Measurements from ENCODE around the gene SYT3. TPM values are rescaled to one million over a fixed set of nuclear protein-coding genes. Genes with fewer than 3 reads are reported as not detected.

The SYT3 gene
- total and polyA plus RNA-seq, 2 experiments from 2014 or later, result 1.9 to 4.3 TPM

GRCh38 chr19:50632151-50632835 is 7.4 kb downstream of the SYT3 start:
- no peak overlapping the region for H3K27ac ChIP-seq
- TF ChIP-seq CTCF (IDR thresholded peaks at IDR 0.05; ENCODE audit: low read depth, low read length), result no peak
- H3K4me1 ChIP-seq (ENCODE audit: low read depth), result no peaks in the 10 kb centered on the region
- peaks cover 7% of the 10 kb centered on the region for H3K27me3 ChIP-seq
- no peaks in the 10 kb centered on the region for H3K36me3 ChIP-seq
- no peak for DNase-seq (ENCODE audit: low read depth in 1 of 2, low spot score in 1 of 2)
- H3K4me3 ChIP-seq, result no peak overlapping the region
- peaks cover 3% of the 10 kb centered on the region for H3K9me3 ChIP-seq (ENCODE audit: low read depth)

DNA sequence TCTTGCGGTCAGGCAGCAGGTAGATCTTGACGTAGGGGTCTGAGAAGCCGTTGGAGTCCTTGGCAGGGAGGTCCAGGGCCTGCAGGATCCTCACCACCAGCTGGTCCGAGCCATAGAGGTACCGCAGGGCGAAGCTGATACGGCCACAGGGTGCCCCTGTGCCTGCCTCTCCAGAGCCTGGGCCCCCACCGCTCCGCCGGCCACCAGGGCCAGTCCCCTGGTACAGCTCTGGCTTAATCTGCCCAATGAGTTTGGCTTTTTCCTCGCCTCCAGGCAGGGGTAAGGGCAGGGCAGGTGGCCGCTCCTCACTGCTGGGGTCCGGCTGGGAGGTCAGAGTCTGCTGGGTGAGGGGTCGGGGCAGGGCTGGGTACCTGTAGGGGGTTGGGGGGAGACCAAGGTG is 9.9 kb downstream of the SYT3 start:
- Histone ChIP-seq H3K4me1 (ENCODE audit: low read depth) (no peaks in the 10 kb centered on the region), H3K27ac (no peak overlapping the region), H3K4me3 (no peak overlapping the region), H3K36me3 (no peaks in the 10 kb centered on the region), H3K27me3 (no peaks in the 10 kb centered on the region), H3K9me3 (ENCODE audit: low read depth) (peaks cover 3% of the 10 kb centered on the region)
- no peak for TF ChIP-seq CTCF (IDR thresholded peaks at IDR 0.05; ENCODE audit: low read depth, low read length)
- DNase-seq (ENCODE audit: low read depth in 1 of 2, low spot score in 1 of 2), result no peak

DNA sequence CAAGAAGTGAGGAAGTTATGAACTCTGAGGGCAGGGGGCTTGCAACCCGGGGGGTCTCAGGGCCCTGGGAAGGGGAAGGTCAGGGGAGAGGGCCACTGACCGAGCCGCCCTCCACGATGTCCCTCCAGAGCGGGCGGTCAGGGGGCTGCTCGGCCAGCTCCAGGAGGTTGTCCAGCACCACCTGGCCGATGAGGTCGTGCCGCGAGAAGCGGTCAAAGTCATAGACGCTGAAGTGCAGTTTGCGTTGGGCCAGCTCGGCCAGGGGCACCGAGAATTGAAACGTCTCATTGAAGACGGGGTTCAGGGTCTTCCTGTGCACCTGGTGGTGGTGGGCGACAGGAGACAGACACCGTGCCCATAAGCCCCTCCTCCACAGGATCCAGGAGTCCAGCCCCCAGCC is 10.5 kb downstream of the SYT3 start:
- DNase-seq (ENCODE audit: low read depth in 1 of 2, low spot score in 1 of 2), result no peak
- Histone ChIP-seq H3K4me1 (ENCODE audit: low read depth) (no peaks in the 10 kb centered on the region), H3K9me3 (ENCODE audit: low read depth) (peaks cover 3% of the 10 kb centered on the region), H3K4me3 (no peak overlapping the region), H3K36me3 (no peaks in the 10 kb centered on the region), H3K27me3 (no peaks in the 10 kb centered on the region), H3K27ac (no peak overlapping the region)
- no peak for TF ChIP-seq CTCF (IDR thresholded peaks at IDR 0.05; ENCODE audit: low read depth, low read length)

DNA sequence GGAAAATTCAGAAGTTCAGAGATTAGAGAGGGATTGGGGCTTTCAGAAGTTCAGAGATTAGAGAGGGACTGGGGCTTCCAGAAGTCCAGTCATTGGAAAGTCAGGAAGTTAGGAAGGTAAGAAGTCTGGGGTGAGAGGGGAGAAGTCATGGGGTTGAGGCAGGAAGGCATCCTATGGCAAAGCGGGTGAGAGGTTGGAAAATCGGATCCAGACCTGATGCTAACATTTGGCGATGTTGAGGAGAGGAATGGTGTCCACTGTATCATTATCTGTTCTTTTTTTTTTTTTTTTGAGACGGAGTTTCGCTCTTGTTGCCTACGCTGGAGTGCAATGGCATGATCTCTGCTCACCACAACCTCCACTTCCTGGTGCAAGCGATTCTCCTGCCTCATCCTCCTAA is 11.1 kb downstream of the SYT3 start:
- Histone ChIP-seq H3K4me3 (no peak overlapping the region), H3K27ac (no peak overlapping the region), H3K4me1 (ENCODE audit: low read depth) (no peaks in the 10 kb centered on the region), H3K9me3 (ENCODE audit: low read depth) (no peaks in the 10 kb centered on the region), H3K27me3 (no peaks in the 10 kb centered on the region), H3K36me3 (no peaks in the 10 kb centered on the region)
- no peak for TF ChIP-seq CTCF (IDR thresholded peaks at IDR 0.05; ENCODE audit: low read depth, low read length)
- DNase-seq (ENCODE audit: low read depth in 1 of 2, low spot score in 1 of 2), result no peak

DNA sequence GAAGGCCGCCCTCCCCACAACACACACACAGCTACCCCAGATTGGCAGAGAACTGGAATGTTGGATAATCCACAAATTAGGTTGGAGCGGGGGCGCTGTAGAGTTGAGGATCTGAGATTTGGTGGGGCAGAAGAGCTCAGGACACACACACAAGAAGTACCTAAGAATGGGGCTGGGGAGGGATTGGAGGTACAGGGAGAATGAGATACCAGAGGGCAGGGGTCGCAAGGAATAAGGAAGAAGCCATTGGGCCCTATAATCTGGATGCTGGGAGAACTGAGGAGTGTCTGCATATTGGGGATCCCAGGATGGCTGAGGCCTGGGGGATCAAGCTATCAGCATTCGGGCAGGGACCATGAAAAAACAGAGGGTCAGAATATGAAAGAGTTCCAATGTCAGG is 11.5 kb downstream of the SYT3 start:
- no peak overlapping the region for H3K4me3 ChIP-seq
- no peak for DNase-seq (ENCODE audit: low read depth in 1 of 2, low spot score in 1 of 2)
- no peaks in the 10 kb centered on the region for H3K36me3 ChIP-seq
- H3K4me1 ChIP-seq (ENCODE audit: low read depth), result no peaks in the 10 kb centered on the region
- no peaks in the 10 kb centered on the region for H3K9me3 ChIP-seq (ENCODE audit: low read depth)
- no peak overlapping the region for H3K27ac ChIP-seq
- TF ChIP-seq CTCF (IDR thresholded peaks at IDR 0.05; ENCODE audit: low read depth, low read length), result no peak
- no peaks in the 10 kb centered on the region for H3K27me3 ChIP-seq
